NCI-H2029 (cell line): ENCODE measurements around the gene C16orf74.

Source experiments
- DNase-seq: peaks from one replicate; lab custom pipeline; 2025; lab: John Stamatoyannopoulos, UW

The C16orf74 gene

GRCh38 chr16:85673529-85674417 is 77.1 kb downstream of the C16orf74 start:
- peak; percentile 36 for DNase-seq

DNA sequence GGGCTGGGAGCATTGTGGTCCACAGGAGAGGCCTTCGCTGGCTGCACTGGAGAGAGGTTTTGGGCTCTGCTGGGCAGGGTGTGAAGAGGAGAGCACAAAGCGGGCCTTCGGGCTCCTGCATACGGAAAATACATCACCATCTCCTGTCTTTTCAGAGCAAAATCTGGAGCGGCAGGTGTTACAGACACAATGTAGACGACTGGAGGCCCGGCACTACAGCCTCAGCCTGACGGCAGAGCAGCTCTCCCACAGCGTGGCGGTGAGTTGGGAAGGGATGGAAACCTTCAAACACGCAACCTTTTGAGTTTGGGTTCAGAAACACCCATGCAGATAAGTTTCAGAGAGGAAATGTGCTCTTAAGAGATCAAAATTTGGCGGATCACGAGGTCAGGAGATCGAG is 80.1 kb downstream of the C16orf74 start:
- no peak for DNase-seq

DNA sequence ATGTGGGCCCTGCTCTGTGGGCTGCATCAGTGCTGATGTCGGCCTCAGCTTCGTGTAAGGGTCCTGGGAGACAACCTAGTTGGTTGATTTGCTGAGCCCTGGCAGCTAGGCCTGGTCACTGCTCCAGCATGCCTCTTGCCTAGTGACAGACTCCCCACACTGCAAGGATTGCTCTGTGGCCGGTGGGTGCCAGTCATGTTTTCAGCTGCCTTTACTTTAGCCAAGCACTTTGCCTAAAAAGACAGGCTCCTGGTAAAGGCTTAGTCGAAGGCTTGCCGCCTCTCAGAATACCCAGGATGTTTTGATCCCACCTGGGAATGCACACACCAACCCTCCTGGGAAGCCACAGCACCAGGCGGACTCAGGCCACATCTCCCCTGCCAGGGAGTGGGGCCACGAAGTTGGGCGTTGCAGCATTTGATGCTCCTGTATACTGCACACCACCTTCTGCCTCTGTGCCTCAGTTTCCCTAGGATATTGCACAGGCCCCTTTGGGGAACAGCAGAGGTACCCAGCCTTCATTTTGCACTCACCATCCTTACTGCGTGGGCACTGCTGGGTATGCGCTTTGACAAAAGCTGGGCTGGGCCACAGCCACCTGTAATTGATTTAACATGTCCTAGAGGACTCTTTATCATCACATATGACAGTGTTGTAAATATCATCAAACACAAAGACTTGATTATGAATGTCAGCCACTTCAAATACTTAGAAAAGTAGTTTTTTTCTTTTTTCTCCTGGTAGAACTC is 82.0 kb downstream of the C16orf74 start:
- DNase-seq: no peak

DNA sequence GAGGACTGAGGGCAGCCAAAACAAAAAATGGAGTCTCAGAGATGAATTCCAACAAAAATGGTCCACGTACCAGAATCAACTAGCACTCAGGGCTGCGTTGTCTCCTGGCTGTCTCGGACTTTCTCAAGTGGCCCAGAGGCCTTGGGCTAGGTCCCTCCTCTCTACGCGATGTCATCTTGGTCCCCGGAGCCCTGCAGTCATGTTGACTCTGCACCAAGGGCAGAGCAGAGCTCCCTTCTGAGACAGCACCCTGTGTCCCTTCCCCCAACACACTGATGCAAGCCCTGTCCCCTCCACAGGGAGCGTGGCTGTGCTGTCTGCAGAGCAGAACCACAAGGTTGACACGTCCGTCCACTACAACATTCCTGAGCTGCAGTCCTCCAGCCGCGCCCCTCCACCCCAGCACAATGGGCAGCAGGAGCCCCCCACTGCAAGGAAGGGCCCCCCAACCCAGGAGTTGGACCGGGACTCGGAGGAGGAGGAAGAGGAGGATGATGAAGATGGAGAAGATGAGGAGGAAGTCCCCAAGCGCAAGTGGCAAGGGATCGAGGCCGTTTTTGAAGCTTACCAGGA is 83.0 kb downstream of the C16orf74 start:
- DNase-seq: no peak

DNA sequence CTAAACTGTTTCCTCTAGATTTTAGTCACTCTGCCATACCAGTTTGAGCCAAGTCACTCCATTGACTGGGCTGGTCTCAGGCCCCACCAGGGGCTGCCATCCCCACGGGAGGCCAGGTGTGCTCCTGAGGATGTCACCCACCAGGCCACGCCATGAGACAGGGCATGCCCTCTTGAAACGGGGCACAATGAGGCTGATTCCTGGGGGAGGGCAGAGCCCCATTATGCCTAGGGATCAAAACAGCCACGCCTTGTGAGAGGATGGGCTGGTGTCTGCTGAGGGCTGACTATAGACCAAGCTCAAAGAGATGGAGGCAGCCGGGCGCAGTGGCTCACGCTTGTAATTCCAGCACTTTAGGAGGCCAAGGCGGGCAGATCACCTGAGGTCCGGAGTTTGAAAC is 83.6 kb downstream of the C16orf74 start:
- no peak for DNase-seq

DNA sequence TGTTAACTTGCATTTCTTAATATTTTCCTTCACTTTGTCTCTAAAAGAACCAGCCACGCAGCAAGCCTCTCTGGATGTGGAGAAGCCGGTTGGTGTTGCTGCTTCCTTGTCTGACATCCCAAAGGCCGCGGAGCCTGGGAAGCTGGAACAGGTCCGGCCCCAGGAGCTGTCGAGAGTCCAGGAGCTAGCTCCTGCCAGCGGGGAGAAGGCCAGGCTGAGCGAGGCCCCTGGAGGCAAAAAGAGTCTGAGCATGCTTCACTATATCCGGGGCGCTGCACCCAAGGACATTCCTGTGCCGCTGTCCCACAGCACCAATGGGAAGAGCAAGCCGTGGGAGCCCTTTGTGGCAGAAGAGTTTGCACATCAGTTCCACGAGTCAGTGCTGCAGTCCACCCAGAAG is 85.0 kb downstream of the C16orf74 start:
- no peak for DNase-seq

GRCh38 chr16:85665373-85665740 is 85.5 kb downstream of the C16orf74 start:
- DNase-seq: no peak

DNA sequence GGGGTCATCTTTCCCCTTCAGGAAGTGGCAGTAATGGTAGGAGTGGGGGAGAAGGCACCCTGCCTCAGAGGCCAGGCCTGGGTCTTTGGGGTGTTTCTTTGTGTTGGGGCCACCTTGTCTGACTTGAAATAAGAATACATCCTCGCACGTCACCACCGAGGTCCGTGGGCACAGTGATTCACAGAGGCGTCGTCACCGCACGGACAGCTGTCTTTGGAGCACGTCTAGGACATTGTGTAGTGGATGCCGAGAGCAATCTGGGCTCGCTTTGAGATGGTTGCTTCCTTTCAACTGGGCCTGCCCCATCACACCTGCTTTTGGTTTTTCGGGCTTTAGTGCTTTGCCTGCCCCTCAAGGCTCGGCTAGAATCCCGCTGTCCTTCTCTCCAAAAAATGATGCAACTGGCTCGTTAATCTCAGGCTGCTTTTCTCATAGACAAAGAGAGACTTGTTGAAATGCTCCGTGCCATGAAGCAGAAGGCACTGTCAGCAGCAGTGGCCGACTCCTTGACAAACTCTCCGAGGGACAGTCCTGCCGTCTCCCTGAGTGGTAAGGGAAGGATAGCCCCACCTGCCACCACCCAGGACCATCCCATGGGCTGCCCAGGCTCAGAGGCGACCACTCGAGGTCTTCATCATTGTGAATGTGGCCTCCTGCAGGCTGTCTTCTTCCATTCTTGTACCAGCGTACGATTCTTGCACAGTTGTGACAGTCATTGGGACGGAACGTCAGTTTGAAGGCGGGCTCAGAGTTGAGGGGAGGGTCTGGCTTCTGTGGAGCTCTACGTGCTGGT is 86.1 kb downstream of the C16orf74 start:
- no peak for DNase-seq

DNA sequence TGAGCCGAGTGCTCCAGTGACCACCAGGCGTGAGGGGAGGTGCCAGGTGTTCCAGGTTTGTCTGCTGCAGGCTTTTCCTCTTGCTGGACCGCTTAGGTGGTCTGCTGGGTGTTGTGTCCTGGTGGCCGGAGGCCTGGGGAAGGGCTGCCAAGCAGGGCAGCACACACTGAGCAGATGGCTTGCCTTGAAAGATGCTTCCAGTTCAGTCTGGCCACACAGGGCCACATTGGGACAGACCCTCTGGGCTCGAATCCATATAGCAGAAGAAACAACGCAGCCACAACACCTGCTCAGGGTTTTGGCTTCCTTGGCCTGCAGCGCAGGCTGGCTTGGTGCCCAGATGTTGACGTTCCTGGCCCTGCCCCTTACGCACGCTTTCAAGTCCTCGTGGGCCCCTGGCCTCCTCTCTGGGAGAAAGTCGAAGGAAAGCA is 87.0 kb downstream of the C16orf74 start:
- peak; percentile 62 for DNase-seq

DNA sequence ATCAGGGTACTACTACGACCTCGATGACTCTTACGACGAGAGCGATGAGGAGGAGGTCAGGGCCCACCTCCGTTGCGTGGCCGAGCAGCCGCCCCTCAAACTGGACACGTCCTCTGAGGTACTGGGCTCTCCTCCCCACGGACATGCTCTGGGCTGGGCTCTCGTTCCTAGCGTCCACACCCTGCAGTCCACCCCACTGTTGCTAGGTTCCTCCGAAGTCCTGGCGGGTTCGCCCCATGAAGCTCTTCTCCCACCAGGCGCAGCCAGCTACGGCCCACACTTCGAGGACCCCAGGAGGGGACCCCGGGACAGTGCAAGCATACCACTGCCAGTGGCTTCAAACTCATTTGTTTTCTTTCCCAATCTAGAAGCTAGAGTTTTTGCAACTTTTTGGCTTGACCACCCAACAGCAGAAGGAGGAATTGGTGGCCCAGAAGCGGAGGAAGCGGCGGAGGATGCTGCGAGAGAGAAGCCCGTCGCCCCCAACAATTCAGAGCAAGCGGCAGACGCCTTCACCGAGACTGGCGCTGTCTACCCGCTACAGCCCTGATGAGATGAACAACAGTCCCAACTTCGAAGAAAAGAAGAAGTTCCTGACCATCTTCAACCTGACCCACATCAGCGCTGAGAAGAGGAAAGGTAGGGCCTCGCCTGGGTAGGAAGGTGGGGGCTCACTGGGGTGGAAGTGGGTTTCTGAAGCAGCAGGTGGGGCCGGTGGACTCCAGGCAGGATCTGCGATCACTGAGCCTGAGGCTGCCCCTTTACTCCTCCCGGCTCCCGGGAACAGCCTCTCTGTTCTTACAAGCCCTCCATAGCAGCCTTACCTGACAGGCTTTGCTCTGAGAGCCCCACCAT is 87.7 kb downstream of the C16orf74 start:
- no peak for DNase-seq

DNA sequence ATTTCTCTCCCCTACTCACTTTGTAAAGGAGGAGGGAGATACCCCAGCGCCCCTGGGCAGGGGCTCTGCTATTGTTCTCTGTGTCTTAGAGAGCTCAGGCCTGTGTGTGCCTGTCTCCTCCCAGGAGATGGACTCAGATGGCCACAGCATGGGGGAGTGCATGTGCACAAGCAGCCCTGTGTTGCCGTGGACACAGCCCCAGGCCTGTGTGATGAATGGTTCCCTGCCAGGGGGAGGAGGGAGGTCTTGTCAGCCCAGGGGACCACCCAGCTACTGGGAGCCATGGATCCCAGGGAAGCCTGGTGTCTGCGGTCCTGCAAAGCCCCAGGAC is 88.4 kb downstream of the C16orf74 start:
- DNase-seq: no peak

DNA sequence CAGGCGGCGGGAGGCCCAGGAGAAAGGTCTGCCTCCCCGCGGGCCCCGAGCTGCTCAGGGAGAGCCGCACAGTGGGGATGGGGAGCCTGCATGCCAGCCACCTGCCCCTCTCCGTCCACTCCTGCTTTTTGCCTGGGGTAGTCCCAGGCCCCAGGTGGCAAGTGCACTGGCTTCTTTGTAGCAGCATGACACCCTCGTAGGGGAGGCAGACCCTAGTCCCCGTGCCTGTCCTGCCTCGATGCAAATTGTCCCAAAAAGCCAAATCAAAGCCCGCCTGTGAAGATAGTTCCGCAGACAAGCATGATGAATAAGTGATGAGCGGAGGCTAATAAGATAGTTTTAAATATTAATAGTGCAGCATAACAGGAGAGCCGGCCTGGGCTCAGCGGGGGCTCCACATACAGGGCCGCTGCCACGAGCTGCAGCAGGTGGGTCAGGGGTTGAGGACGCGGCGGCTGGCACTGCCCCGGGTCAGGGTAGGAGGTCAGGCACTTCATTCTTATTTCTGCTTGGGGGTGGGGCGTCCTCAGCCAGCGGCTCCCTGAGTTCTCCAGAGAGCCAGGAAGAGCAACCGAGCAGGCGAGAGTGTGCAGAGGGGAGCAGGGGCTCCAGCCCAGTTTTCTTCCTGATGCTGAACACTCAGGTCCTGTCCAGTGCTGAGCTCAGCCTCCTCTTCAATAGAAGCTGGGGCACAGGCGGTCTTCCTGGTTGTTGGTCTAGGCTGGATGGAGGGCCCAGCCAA is 89.0 kb downstream of the C16orf74 start:
- no peak for DNase-seq

DNA sequence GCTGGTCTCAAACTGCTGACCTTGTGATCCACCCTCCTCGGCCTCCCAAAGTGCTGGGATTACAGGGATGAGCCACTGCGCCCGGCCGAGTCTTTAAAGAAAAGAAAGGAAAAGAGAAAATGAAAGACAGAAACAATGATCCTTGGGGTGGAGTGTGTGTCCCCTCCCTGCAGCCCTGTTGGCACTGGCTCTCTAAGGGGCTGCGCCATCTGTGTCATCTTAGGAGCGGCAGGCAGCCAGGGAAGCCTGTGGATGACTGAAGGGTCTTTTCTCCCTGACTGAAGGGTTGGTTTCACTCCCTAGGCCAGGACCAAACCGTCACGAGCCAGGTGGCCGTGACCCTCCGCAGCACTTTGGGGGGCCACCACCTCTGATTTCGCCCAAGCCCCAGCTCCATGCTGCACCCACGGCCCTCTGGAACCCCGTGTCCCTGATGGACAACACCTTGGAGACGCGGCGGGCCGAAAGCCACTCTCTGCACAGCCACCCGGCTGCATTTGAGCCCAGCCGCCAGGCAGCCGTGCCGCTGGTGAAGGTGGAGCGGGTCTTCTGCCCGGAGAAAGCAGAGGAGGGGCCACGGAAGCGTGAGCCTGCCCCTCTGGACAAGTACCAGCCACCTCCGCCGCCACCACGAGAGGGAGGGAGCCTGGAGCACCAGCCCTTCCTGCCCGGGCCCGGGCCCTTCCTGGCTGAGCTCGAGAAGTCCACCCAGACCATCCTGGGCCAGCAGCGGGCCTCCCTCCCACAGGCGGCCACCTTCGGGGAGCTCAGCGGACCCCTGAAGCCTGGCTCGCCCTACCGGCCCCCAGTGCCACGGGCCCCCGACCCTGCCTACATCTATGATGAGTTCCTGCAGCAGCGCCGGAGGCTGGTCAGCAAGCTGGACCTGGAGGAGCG is 89.8 kb downstream of the C16orf74 start:
- DNase-seq: no peak

GRCh38 chr16:85659805-85660511 is 90.9 kb downstream of the C16orf74 start:
- peak; percentile 27 for DNase-seq

GRCh38 chr16:85659336-85659735 is 91.6 kb downstream of the C16orf74 start:
- no peak for DNase-seq

DNA sequence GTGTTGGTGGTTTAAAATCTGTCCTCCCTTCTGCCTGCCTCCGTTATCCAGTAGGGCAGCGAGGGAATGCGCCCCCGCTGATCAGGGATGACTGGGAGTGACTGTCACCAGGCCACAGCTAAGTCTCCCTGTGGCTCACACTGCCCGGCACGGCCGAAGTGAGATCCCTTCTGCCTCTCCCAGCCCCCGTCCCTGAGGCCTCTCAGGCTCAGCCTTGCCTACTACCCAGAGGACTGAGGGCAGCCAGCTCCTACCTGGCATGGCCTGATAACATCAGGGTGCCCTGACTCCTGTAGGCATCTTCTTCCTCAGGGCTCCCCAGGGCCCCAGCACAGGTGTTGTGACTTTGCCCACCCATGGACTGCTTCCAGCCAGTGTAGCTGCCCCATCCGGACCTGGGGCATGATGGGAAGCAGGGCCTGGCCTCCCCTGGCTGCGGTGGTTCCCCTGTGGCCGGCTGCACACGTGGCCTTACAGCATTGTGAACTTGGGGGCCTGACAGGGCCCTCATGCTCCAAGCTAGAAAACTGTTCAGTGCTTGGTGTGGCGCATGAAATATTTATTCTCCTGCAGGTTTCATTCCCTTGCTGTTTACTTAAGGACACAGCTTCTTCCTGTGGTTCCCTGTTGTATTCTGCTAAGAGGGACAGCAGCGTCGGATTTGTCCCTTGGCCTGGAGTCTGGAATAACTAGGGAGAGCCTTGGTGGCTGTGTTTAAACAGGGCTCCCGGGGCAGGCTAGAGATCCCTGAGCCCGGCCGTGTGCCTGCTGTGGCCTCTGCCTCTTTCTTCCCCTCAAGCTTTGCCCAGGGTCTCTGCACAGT is 92.2 kb downstream of the C16orf74 start:
- DNase-seq: no peak

DNA sequence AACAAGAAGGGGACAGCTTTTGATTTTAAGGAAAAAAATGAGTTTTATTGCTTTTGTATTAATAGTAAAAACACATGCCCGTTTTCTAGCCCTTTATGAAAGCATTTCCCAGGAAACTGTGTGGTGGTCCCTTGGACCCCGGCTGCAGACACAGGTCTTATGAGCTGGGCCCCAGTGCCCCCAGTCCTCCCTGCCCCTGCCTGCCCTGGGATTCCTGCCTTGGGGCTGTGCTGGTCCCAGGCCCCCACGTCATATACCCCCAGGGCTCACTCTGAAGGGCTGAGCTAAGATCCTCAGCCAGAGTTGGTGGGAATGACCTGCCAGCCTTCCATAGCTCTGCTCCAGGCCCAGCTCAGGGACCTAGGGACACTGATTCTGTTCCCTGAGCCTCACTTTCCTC is 92.9 kb downstream of the C16orf74 start:
- DNase-seq: no peak
